HCT116 (cell line): Measurements from ENCODE around the gene IL1R2. TPM values are rescaled to one million over a fixed set of nuclear protein-coding genes. Genes with fewer than 3 reads are reported as not detected.

Experiments
- ATAC-seq: fragments of 200-7000 bp; cut with Tn5 transposase; 2 replicates; pipeline ENCODE4 v1.9.1; 2020; ENCODE audit warnings: mild to moderate bottlenecking, moderate library complexity
- BruUV-seq: library from RNA; stranded (reverse); fragments of 400-500 nt; replicated peaks from 2 replicates; lab custom pipeline; 2021; lab: Mats Ljungman, UMichigan
- CTCF ChIA-PET: fragments of 300-600 bp; sonication (Branson Sonifier 250); formaldehyde crosslinking; loops from one replicate; lab custom pipeline; 2021; ENCODE audit warnings: antibody characterized with exemption; lab: Charles Lee
- POLR2A ChIA-PET: fragments of 300-600, 350-600 bp; sonication (Branson Sonifier 250); formaldehyde crosslinking; loops from one replicate; lab custom pipeline; 2021; ENCODE audit warnings: antibody characterized with exemption; lab: Charles Lee
- RAD21 ChIA-PET, 2 experiments: fragments of 300-600 bp; sonication (Branson Sonifier 250); formaldehyde crosslinking; loops; one replicate each; lab custom pipeline; 2023; ENCODE audit warnings: low total read pairs in 2 of 2; ENCODE audit not compliant: uncharacterized antibody in 2 of 2, unreplicated experiment in 2 of 2, low non-redundant PET in 1 of 2; lab: Charles Lee
- DNase-seq: peaks from one replicate; pipeline ENCODE4 v3.0.0-alpha.2; 2010; ENCODE audit warnings: low read depth, low spot score
- H2AFZ ChIP-seq: fragments of 200-600 bp; shearing (Covaris generic), sonication (generic); 2 replicates; pipeline ENCODE4 v1.6.1; 2017; ENCODE audit warnings: low read depth, mixed run types, mixed read lengths, antibody characterized with exemption, low read length; ENCODE audit not compliant: poor library complexity, severe bottlenecking
- H3K27ac ChIP-seq: 2 replicates; pipeline ENCODE4 v1.5.1; 2012; ENCODE audit warnings: low read depth, low read length
- H3K27me3 ChIP-seq: fragments of 200-600 bp; sonication (generic); 2 replicates; pipeline ENCODE4 v1.6.1; 2016; ENCODE audit warnings: mixed run types, low read length, mixed read lengths; ENCODE audit not compliant: insufficient read depth
- H3K36me3 ChIP-seq, 2 experiments: fragments of 200-500 bp in 1 of 2; fragments of 200-600 bp in 1 of 2; sonication (Bioruptor generic) in 1 of 2; sonication (generic) in 1 of 2; 2 replicates each; pipeline versions ENCODE4 v1.5.1 to v1.6.1; 2014 to 2016; ENCODE audit warnings: low read length in 2 of 2, inconsistent platforms in 1 of 2, mixed read lengths in 1 of 2, mixed run types in 1 of 2; ENCODE audit not compliant: insufficient read depth in 2 of 2, control insufficient read depth in 1 of 2
- H3K4me1 ChIP-seq, 2 experiments: fragments of 200-600 bp in 1 of 2; sonication (generic) in 1 of 2; 2 replicates each; pipeline versions ENCODE4 v1.5.1 to v1.6.1; 2012 to 2017; ENCODE audit warnings: low read length in 2 of 2, inconsistent platforms in 1 of 2, mild to moderate bottlenecking in 1 of 2, mixed read lengths in 1 of 2, mixed run types in 1 of 2, moderate library complexity in 1 of 2; ENCODE audit not compliant: insufficient read depth in 2 of 2, control insufficient read depth in 1 of 2
- H3K4me2 ChIP-seq: fragments of 200-600 bp; sonication (generic); 2 replicates; pipeline ENCODE4 v1.6.1; 2017; ENCODE audit warnings: mixed run types, low read length, mixed read lengths
- H3K4me3 ChIP-seq, 2 experiments: fragments of 200-600 bp in 1 of 2; sonication (generic) in 1 of 2; replicated peaks in 1 of 2; 2 replicates each; pipeline ENCODE4 v1.5.1; 2011 to 2016; ENCODE audit warnings: low read length in 2 of 2, control low read depth in 1 of 2, low read depth in 1 of 2, mild to moderate bottlenecking in 1 of 2, mixed read lengths in 1 of 2, mixed run types in 1 of 2
- H3K79me2 ChIP-seq: fragments of 200-600 bp; sonication (generic); 2 replicates; pipeline ENCODE4 v1.6.1; 2017; ENCODE audit warnings: mild to moderate bottlenecking, mixed run types, low read length, moderate library complexity, mixed read lengths; ENCODE audit not compliant: insufficient read depth
- H3K9ac ChIP-seq: fragments of 200-600 bp; sonication (generic); 2 replicates; pipeline ENCODE4 v1.6.1; 2016; ENCODE audit warnings: low read length, mixed read lengths
- H3K9me2 ChIP-seq: fragments of 200-600 bp; sonication (generic), shearing (Covaris generic); 2 replicates; pipeline ENCODE4 v1.6.1; 2017; ENCODE audit warnings: mixed run types, mild to moderate bottlenecking, moderate library complexity; ENCODE audit not compliant: insufficient read depth
- H3K9me3 ChIP-seq, 2 experiments: fragments of 200-500 bp in 1 of 2; fragments of 200-600 bp in 1 of 2; sonication (Bioruptor generic) in 1 of 2; sonication (generic) in 1 of 2; 2 replicates each; pipeline ENCODE4 v1.6.1; 2014 to 2017; ENCODE audit warnings: low read length in 2 of 2, mixed read lengths in 2 of 2, inconsistent platforms in 1 of 2, low read depth in 1 of 2, mild to moderate bottlenecking in 1 of 2, mixed run types in 1 of 2, moderate library complexity in 1 of 2; ENCODE audit not compliant: control insufficient read depth in 1 of 2, insufficient read depth in 1 of 2
- H4K20me1 ChIP-seq: fragments of 200-600 bp; sonication (generic), shearing (Covaris generic); 2 replicates; pipeline ENCODE4 v1.6.1; 2017; ENCODE audit warnings: mixed run types, mild to moderate bottlenecking, moderate library complexity; ENCODE audit not compliant: insufficient read depth
- ATF3 ChIP-seq: IDR thresholded peaks from 2 replicates; pipeline ENCODE4 v1.6.1; 2012
- CBX3 ChIP-seq: IDR thresholded peaks from 2 replicates; pipeline ENCODE4 v1.6.1; 2012; ENCODE audit warnings: low read depth
- CEBPB ChIP-seq: IDR thresholded peaks from 2 replicates; pipeline ENCODE4 v1.6.1; 2012; ENCODE audit warnings: low read depth
- EGR1 ChIP-seq: IDR thresholded peaks from 2 replicates; pipeline ENCODE4 v1.6.1; 2012; ENCODE audit warnings: low read depth
- ELF1 ChIP-seq: IDR thresholded peaks from 2 replicates; pipeline ENCODE4 v1.6.1; 2012; ENCODE audit warnings: low read depth, borderline replicate concordance
- EZH2 ChIP-seq: fragments of 200-600 bp; sonication (generic); IDR thresholded peaks from 2 replicates; pipeline ENCODE4 v1.6.1; 2017; ENCODE audit warnings: antibody characterized with exemption, mixed run types
- EZH2phosphoT487 ChIP-seq: fragments of 200-600 bp; IDR thresholded peaks from 2 replicates; pipeline ENCODE4 v1.6.1; 2018; ENCODE audit warnings: antibody characterized with exemption, borderline replicate concordance
- FOSL1 ChIP-seq: IDR thresholded peaks from 2 replicates; pipeline ENCODE4 v1.6.1; 2012; ENCODE audit warnings: low read depth
- JUND ChIP-seq: IDR thresholded peaks from 2 replicates; pipeline ENCODE4 v1.6.1; 2012
- MAX ChIP-seq: IDR thresholded peaks from 2 replicates; pipeline ENCODE4 v1.6.1; 2012
- POLR2AphosphoS5 ChIP-seq: IDR thresholded peaks from 2 replicates; pipeline ENCODE4 v1.6.1; 2011; ENCODE audit warnings: mild to moderate bottlenecking, low read depth, low read length, moderate library complexity
- RAD21 ChIP-seq: IDR thresholded peaks from 2 replicates; pipeline ENCODE4 v1.6.1; 2012; ENCODE audit warnings: low read depth, mild to moderate bottlenecking
- REST ChIP-seq: IDR thresholded peaks from 2 replicates; pipeline ENCODE4 v1.6.1; 2012; ENCODE audit warnings: low read depth
- SIN3A ChIP-seq: IDR thresholded peaks from 2 replicates; pipeline ENCODE4 v1.6.1; 2012; ENCODE audit warnings: low read depth
- SRF ChIP-seq: IDR thresholded peaks from 2 replicates; pipeline ENCODE4 v1.6.1; 2012; ENCODE audit warnings: low read depth
- YY1 ChIP-seq: IDR thresholded peaks from 2 replicates; pipeline ENCODE4 v1.6.1; 2011; ENCODE audit warnings: low read length, low read depth, moderate library complexity, mild to moderate bottlenecking; ENCODE audit not compliant: insufficient replicate concordance; ENCODE audit errors: extremely low read depth
- ZBTB33 ChIP-seq: IDR thresholded peaks from 2 replicates; pipeline ENCODE4 v1.6.1; 2011; ENCODE audit warnings: mild to moderate bottlenecking, low read length, moderate library complexity; ENCODE audit not compliant: insufficient replicate concordance; ENCODE audit errors: extremely low read depth
- ZNF274 ChIP-seq: fragments of 200-500 bp; sonication (Bioruptor generic); IDR thresholded peaks from 2 replicates; pipeline ENCODE4 v1.6.1; 2014; ENCODE audit warnings: mild to moderate bottlenecking, low read depth, low read length, inconsistent platforms
- intact Hi-C: fragments of 100-400 bp; cut with micrococcal nuclease; formaldehyde crosslinking; loops from 2 replicates; pipeline ENCODE4 v1.10.0; 2022
- total RNA-seq: library from RNA; stranded (reverse); gene quantifications from one replicate; pipeline ENCODE4 v1.2.1, GENCODE V29; 2021; ENCODE audit not compliant: unreplicated experiment

Gene IL1R2
- total RNA-seq, 1 experiment from 2014 or later = 0.52 TPM

- Histone ChIP-seq H3K9me3 (no peaks in the 10 kb centered on the region), H3K4me2 (no peak overlapping the region), H3K4me3 (no peak overlapping the region), H4K20me1 (no peaks in the 10 kb centered on the region), H3K79me2 (no peaks in the 10 kb centered on the region), H3K36me3 (no peaks in the 10 kb centered on the region), H3K27ac (no peak overlapping the region), H2AFZ (no peak overlapping the region), H3K4me1 (no peaks in the 10 kb centered on the region), H3K9ac (no peak overlapping the region)
- BruUV-seq = no TSS peak
- CTCF ChIA-PET = interaction anchor here (0.6 to 1.4 kb wide), 3 partner anchors 11 to 213 kb away, joined by 3 to 7 read pairs (median 3); no protein-coding TSS in a partner anchor
- TF ChIP-seq SIN3A (no peak), EZH2 (no peak), ELF1 (no peak), ZBTB33 (no peak), POLR2AphosphoS5 (no peak), CBX3 (no peak), EGR1 (no peak), FOSL1 (no peak), RAD21 (no peak), ZNF274 (no peak), MAX (no peak), JUND (no peak), ATF3 (no peak), EZH2phosphoT487 (no peak), YY1 (no peak), CEBPB (no peak), SRF (no peak), REST (no peak)
- TF ChIP-seq, all 23 proteins: peak for 0
- Histone ChIP-seq H3K27me3 (no peaks in the 10 kb centered on the region), H3K9me2 (no peaks in the 10 kb centered on the region)
- intact Hi-C loops = no loop called here
- no peak for ATAC-seq
- RAD21 ChIA-PET = no interaction called here
- POLR2A ChIA-PET = no interaction called here
- no peak for DNase-seq
Observed at GRCh38 chr2:102027036-102027980, 35.5 kb downstream of the IL1R2 start.
